ENCODE results near the gene BRD1. TPM values are rescaled to one million over a fixed set of nuclear protein-coding genes. Genes with fewer than 3 reads are reported as not detected.

BRD1 gene
- total RNA-seq, 4 donors from 2014 or later = 44.6 to 74.9 (median 60.4) TPM

GRCh38 chr22:49869845-49870712 is 42.4 kb upstream of the BRD1 start:
- Histone ChIP-seq H3K4me1 (no peaks in the 10 kb centered on the region), H3K9me3 (peaks cover 0 to 69% (median 2%) of the 10 kb centered on the region in 4 donors), H3K36me3 (peaks cover 0 to 66% (median 0%) of the 10 kb centered on the region in 3 donors), H3K4me3 (no peak overlapping the region), H3K27ac (no peak overlapping the region), H3K27me3 (no peaks in the 10 kb centered on the region)
- WGBS, 2 donors = 90 to 92% methylated on average over 14 of the region's 14 CpGs
- TF ChIP-seq CTCF (IDR thresholded peaks at IDR 0.05) (no peak), EP300 (IDR thresholded peaks at IDR 0.05) (no peak), POLR2A (IDR thresholded peaks at IDR 0.05) (no peak)
- DNase-seq (ENCODE audit: low spot score in 2 of 2) = no peak

GRCh38 chr22:49869086-49869830 is 41.6 kb upstream of the BRD1 start:
- no peak for DNase-seq (ENCODE audit: low spot score in 2 of 2)
- TF ChIP-seq CTCF (IDR thresholded peaks at IDR 0.05) (no peak), EP300 (IDR thresholded peaks at IDR 0.05) (no peak), POLR2A (IDR thresholded peaks at IDR 0.05) (no peak)
- Histone ChIP-seq H3K9me3 (peaks cover 0 to 72% (median 2%) of the 10 kb centered on the region in 4 donors), H3K27ac (no peak overlapping the region), H3K27me3 (no peaks in the 10 kb centered on the region), H3K4me3 (no peak overlapping the region), H3K36me3 (peaks cover 0 to 63% (median 0%) of the 10 kb centered on the region in 3 donors), H3K4me1 (no peaks in the 10 kb centered on the region)
- 89 to 93% methylated on average over 17 of the region's 17 CpGs for WGBS, 2 donors

GRCh38 chr22:49867303-49868265 is 39.9 kb upstream of the BRD1 start:
- peaks cover 0 to 53% (median 0%) of the 10 kb centered on the region in 3 donors for H3K36me3 ChIP-seq
- no peaks in the 10 kb centered on the region for H3K27me3 ChIP-seq
- H3K27ac ChIP-seq = peak overlapping the region in 1 of 4 donors; percentile 59
- 96 to 98% methylated on average over 18 of the region's 18 CpGs for WGBS, 2 donors
- peaks cover 0 to 59% (median 2%) of the 10 kb centered on the region in 4 donors for H3K9me3 ChIP-seq
- no peak for DNase-seq (ENCODE audit: low spot score in 2 of 2)
- no peaks in the 10 kb centered on the region for H3K4me1 ChIP-seq
- TF ChIP-seq EP300 (IDR thresholded peaks at IDR 0.05) = no peak
- TF ChIP-seq CTCF (IDR thresholded peaks at IDR 0.05) = no peak
- no peak for TF ChIP-seq POLR2A (IDR thresholded peaks at IDR 0.05)
- H3K4me3 ChIP-seq = no peak overlapping the region

GRCh38 chr22:49866646-49867045 is 39.0 kb upstream of the BRD1 start:
- no peak overlapping the region for H3K4me3 ChIP-seq
- peaks cover 0 to 56% (median 2%) of the 10 kb centered on the region in 4 donors for H3K9me3 ChIP-seq
- DNase-seq (ENCODE audit: low spot score in 2 of 2) = no peak
- H3K36me3 ChIP-seq = peaks cover 0 to 53% (median 0%) of the 10 kb centered on the region in 3 donors
- H3K4me1 ChIP-seq = no peaks in the 10 kb centered on the region
- H3K27me3 ChIP-seq = no peaks in the 10 kb centered on the region
- H3K27ac ChIP-seq = no peak overlapping the region
- TF ChIP-seq POLR2A (IDR thresholded peaks at IDR 0.05) = no peak
- WGBS, 2 donors = 88 to 92% methylated on average over 8 of the region's 8 CpGs

GRCh38 chr22:49866134-49866533 is 38.5 kb upstream of the BRD1 start:
- Histone ChIP-seq H3K4me1 (no peaks in the 10 kb centered on the region), H3K9me3 (peaks cover 0 to 52% (median 2%) of the 10 kb centered on the region in 4 donors), H3K27ac (no peak overlapping the region), H3K27me3 (no peaks in the 10 kb centered on the region), H3K4me3 (no peak overlapping the region), H3K36me3 (peaks cover 0 to 53% (median 0%) of the 10 kb centered on the region in 3 donors)
- no peak for TF ChIP-seq POLR2A (IDR thresholded peaks at IDR 0.05)
- no peak for TF ChIP-seq EP300 (IDR thresholded peaks at IDR 0.05)
- no peak for TF ChIP-seq CTCF (IDR thresholded peaks at IDR 0.05)
- 46 to 70% methylated on average over 2 of the region's 2 CpGs for WGBS, 2 donors
- DNase-seq (ENCODE audit: low spot score in 2 of 2) = no peak
